ENCODE measurements around the gene COPS6.
A peak's percentile ranks its signal among the peaks of the same experiment; 100 is the strongest.

COPS6 gene

DNA sequence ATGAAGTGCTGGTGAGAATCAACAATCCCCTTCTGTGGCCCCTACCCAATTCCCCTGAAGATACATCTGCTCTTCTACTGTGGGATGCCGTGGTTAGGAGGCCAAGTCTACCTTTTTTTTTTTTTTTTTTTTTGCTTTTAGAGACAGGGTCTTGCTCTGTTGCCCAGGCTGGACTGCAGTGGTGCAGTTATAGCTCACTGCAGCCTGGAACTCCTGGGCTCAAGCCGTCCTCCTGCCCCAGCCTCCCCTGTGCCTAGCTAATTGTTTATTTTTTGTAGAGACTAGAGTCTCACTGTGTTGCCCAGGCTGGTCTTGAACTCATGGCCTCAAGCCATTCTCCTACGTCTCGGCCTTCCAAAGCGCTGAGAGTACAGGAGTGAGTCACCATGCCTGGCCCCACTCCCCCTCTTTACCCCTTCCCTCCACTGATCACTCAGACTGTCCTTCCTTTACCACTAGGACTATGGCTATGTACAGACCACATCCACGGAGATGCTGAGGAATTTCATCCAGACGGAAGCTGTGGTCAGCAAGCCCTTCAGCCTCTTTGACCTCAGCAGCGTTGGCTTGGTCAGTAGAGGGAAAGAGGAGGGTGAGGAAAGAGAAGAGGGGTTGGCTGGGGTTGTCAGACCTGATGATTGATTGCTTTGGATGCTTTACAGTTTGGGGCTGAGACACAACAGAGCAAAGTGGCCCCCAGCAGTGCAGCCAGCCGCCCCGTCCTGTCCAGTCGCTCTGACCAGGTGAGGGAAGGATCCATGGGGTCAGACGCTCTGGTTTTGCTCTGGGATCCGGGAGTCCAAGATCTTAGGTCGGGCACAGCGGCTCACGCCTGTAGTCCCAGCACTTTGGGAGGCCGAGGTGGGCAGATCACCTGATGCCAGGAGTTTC is 14.4 kb downstream of the COPS6 start:
- DNase-seq: no peak

- DNase-seq: no peak
These were observed 16.8 kb downstream of the COPS6 start for GRCh38 chr7:100105534-100105933.

DNA sequence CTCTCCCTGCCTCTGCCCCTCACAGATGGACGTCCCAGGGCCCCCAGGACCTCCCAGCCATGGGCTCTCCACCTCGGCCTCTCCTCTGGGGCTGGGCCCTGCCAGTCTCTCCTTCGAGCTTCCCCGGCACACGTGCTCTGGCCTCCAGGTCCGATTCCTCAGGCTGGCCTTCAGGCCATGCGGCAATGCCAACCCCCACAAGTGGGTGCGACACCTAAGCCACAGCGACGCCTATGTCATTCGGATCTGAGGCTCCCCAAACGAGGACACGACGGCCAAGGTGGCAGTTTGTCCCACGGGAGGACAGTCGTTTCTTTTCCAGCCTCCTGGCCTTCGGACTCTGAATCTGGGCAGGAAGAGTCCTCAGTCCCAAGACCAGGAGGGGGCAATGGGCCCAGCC is 17.9 kb downstream of the COPS6 start:
- no peak for DNase-seq

DNA sequence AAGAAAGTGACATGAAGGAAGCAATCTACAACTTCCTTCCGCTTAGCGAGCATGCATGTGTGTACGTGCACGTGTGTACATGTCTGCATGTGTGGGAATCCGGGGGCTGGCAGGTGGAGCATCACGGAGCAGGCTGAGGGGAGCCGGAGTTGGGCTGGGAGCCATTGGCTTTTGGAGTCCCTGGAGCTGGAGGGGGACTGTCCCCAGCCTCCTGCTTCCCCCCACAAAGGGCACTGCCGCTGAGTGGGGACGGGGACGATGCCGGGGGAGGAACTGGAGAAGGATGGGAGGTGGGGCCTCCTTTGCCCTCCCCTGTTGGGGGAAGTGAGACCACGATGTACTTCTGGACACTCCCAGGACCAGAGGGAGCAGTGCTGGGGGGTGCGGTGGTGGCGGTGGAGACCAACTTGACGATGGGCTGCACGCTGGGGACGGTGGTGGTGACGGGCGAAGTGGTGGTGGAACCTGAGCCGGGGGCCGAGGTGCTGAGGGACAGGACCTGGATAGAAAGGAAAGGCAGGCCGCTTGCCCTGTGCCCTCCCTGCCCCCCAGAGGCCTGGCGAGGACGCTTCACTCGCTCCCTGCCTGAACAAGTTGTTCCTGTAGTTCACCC is 18.5 kb downstream of the COPS6 start:
- no peak for DNase-seq

GRCh38 chr7:100107890-100108289 is 19.1 kb downstream of the COPS6 start:
- DNase-seq: no peak

DNA sequence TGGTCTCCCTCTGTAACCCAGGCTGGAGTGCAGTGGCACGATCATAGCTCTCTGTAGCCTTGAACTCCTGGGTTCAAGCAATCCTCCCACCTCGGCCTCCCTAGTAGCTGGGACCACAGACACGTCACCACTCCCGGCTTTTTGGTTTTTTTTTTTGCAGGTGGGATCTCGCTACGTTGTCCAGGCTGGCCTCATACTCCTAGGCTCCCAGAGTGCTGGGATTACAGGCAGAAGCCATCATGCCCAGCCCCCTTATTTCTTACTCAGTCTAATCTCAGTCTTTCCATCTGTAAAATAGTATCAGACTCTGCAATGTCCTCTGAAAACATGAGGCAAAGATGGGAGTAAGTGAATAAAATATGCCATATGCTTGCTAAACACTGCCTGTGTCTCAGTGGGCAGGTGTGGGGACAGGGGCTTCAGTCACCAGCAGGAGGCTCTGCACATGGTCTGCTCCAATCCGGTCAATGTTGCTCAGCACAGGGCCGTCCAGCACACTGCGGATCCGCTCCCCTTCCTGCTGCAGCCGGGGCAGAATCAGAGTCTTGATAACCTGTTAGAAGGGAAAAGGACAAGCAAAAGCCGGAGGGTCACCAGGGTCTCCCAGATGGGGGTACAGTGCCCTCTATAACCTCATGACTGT is 20.9 kb downstream of the COPS6 start:
- no peak for DNase-seq

GRCh38 chr7:100111156-100111555 is 22.4 kb downstream of the COPS6 start:
- DNase-seq: no peak

- DNase-seq: no peak
These were observed 23.1 kb downstream of the COPS6 start for GRCh38 chr7:100111914-100112313.

DNA sequence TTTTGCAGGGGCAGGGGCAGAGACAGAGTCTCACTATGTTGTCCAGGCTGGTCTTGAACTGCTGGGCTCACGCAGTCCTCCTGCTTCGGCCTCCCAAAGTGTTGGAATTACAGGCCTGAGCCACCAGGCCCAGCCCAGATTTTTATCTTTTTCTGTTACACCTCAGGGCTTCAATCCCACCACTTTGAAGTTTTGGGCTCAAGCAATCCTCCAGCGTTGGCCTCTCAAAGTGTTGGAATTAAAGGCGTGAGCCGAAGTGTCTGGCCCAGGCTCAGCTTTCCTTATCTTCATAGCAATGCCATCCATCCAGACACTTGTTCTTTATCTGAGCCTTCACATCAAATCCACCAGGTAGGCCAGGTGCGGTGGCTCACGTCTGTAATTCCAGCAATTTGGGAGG is 26.3 kb downstream of the COPS6 start:
- no peak for DNase-seq

GRCh38 chr7:100118388-100119071 is 29.8 kb downstream of the COPS6 start:
- DNase-seq: no peak

- DNase-seq: peak; percentile 60
These were observed 30.6 kb downstream of the COPS6 start, which contains the start of the genes CNPY4 and TAF6 for GRCh38 chr7:100119072-100119969. Gene CNPY4, plus strand, starts transcription at chr7:100119634. Its CDS starts 111 bp downstream, at chr7:100119745. Gene TAF6, minus strand, starts transcription at chr7:100119358. Its CDS starts 5,149 bp downstream, at chr7:100114209.

GRCh38 chr7:100119970-100120732 is 31.4 kb downstream of the COPS6 start:
- no peak for DNase-seq

DNA sequence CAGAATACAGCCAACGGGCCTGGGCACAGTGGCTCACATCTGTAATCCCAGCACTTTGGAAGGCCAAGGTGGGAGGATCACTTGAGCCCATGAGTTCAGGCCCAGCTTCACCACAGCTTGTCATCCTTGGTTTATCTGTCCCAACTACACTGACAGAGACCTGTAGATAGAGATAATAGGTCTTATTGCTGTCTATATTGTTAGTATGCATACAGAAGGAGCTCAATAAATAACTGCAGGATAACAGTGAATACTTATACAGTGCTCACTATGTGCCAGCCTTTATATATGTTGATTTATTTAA is 31.9 kb downstream of the COPS6 start:
- DNase-seq: no peak

GRCh38 chr7:100122067-100122466 is 33.3 kb downstream of the COPS6 start:
- no peak for DNase-seq

GRCh38 chr7:100122568-100122967 is 33.8 kb downstream of the COPS6 start:
- no peak for DNase-seq

GRCh38 chr7:100124301-100125230 is 35.8 kb downstream of the COPS6 start:
- no peak for DNase-seq

- DNase-seq: no peak
These were observed 37.6 kb downstream of the COPS6 start for GRCh38 chr7:100126239-100126930.

DNA sequence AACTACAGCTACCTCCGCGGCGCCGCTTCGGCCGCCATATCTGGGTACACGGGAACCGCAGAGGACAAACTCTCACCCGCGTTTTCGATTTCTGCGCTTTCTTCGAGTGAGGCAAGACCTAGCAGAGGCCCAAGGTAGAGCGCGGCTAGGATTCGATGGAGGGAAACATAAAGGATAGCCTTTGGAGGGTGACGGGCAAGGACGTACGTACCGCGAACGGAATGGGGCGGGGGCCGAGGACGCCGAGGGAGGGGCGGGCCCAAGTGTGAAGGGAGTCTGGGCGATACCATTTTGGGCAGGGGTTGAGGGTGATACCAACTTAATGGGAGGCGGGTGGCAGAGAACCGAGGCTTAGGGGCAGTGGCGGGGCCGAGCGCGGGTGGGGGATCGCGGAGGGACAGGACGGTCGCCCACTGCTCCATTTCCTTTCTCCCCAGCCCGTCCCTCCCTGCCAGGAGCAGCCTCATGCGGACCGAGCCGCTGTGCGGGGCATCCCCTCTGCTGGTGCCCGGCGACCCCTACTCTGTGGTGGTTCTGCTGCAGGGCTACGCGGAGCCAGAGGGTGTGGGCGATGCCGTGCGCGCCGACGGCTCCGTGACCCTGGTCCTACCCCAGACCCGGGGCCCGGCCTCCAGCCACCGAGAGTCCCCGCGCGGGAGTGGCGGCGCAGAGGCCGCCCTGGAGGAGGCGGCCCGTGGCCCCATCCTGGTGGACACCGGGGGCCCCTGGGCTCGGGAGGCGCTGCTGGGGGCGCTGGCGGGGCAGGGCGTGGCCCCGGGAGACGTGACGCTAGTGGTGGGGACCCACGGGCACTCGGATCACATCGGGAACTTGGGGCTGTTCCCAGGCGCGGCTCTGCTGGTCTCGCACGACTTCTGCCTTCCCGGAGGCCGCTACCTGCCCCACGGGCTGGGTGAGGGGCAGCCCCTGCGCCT is 38.4 kb downstream of the COPS6 start, which contains the start of gene MBLAC1:
TSS of gene MBLAC1 (plus strand) at position 37 of the 935 bp plus-strand sequence. CDS start at position 466, 429 bp downstream.
- DNase-seq: peak; percentile 11
